A549 treated with Hydrocortisone at 1 μM for 4 hours (cell line): ENCODE results near the gene CSTB. TPM values are rescaled to one million over a fixed set of nuclear protein-coding genes. Genes with fewer than 3 reads are reported as not detected.

Experiments used
- total RNA-seq: library from RNA; stranded (reverse); fragments of 200-300 nt; extraction: Qiagen RNA extraction; gene quantifications from 5 replicates; pipeline ENCODE4 v1.2.3, GENCODE V29; 2022

The CSTB gene, protein sequence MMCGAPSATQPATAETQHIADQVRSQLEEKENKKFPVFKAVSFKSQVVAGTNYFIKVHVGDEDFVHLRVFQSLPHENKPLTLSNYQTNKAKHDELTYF
- total RNA-seq = 66.2 to 99.0 TPM (median 90.7 TPM) in 5 replicates

GRCh38 chr21:43775795-43776430 lies at the start of gene CSTB:
TSS of gene CSTB (minus strand) at chr21:43776308. CDS start at chr21:43776269, 39 bp downstream.

GRCh38 chr21:43789276-43790009 lies 13.3 kb upstream of the CSTB start, which contains the start of gene RRP1:
TSS of gene RRP1 (plus strand) at chr21:43789577. CDS start at chr21:43789630, 53 bp downstream.

Other genes with a start within 250 kb of the CSTB start
- gene HSF2BP, start 116.8 kb downstream of the CSTB start, total RNA-seq = 1.8 to 2.2 TPM (median 2.1 TPM) in 5 replicates
- 35.0 to 47.8 TPM (median 36.8 TPM) in 5 replicates for gene RRP1B, start 116.7 kb downstream of the CSTB start, total RNA-seq
- 229 to 359 TPM (median 320 TPM) in 5 replicates for gene PDXK, start 57.2 kb downstream of the CSTB start, total RNA-seq
- 32.7 to 41.6 TPM (median 34.8 TPM) in 5 replicates for gene RRP1, start 13.3 kb upstream of the CSTB start, total RNA-seq
- 20.8 to 28.4 TPM (median 25.8 TPM) in 5 replicates for gene AGPAT3, start 88.9 kb upstream of the CSTB start, total RNA-seq
- gene TRAPPC10, start 236.0 kb upstream of the CSTB start, total RNA-seq = 15.4 to 19.8 TPM (median 18.2 TPM) in 5 replicates